ENCODE data around the gene TDRD7.
A peak's percentile ranks its signal among the peaks of the same experiment; 100 is the strongest.

TDRD7 gene, protein sequence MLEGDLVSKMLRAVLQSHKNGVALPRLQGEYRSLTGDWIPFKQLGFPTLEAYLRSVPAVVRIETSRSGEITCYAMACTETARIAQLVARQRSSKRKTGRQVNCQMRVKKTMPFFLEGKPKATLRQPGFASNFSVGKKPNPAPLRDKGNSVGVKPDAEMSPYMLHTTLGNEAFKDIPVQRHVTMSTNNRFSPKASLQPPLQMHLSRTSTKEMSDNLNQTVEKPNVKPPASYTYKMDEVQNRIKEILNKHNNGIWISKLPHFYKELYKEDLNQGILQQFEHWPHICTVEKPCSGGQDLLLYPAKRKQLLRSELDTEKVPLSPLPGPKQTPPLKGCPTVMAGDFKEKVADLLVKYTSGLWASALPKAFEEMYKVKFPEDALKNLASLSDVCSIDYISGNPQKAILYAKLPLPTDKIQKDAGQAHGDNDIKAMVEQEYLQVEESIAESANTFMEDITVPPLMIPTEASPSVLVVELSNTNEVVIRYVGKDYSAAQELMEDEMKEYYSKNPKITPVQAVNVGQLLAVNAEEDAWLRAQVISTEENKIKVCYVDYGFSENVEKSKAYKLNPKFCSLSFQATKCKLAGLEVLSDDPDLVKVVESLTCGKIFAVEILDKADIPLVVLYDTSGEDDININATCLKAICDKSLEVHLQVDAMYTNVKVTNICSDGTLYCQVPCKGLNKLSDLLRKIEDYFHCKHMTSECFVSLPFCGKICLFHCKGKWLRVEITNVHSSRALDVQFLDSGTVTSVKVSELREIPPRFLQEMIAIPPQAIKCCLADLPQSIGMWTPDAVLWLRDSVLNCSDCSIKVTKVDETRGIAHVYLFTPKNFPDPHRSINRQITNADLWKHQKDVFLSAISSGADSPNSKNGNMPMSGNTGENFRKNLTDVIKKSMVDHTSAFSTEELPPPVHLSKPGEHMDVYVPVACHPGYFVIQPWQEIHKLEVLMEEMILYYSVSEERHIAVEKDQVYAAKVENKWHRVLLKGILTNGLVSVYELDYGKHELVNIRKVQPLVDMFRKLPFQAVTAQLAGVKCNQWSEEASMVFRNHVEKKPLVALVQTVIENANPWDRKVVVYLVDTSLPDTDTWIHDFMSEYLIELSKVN

DNA sequence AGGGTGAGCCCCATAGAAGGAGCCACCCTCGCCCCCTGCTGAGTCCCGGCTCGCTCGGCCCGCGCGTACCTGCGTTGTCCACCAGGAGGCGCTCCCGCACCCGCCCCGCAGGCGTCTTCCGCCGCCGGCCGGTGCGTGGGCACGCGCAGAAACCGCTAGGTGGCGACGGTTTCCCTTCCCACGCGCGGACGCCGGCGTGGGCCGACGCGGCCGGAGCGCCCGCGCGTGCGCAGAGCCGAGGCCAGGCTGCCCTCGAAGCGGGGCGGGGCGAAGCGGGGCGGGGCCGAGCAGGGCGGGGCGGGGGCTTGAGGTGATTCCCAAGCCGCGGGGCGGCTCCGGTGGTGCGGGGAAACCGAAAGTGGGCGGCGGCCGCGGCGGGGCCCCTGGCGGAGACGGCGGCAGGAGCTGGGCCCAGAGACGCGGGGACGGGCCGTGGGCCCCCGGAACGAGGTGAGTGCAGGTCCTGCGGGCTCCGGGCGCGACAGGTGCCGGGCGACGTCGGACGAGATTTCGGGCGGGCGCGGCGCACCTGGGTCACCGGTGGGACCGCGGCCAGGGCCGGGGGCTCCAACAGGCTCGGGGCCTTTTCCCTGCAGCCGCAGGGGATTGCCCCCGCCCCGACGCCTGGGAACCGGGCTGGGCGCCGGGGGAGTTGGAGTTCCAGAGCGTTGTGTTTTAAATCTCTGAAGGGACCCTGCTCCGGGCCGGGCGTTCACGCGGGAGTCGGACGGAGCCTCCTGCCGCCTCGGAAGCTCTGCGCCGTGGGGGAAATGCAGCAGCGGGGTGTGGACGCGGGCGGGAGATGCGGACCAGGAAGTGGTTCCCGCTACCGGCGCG lies at the start of gene TDRD7:
TDRD7 (plus strand) TSS at position 308 of the 837 bp plus-strand sequence. CDS start 16,370 bp downstream, outside the sequence.
- DNase-seq (ENCODE audit: low read depth): peak; percentile 61

DNA sequence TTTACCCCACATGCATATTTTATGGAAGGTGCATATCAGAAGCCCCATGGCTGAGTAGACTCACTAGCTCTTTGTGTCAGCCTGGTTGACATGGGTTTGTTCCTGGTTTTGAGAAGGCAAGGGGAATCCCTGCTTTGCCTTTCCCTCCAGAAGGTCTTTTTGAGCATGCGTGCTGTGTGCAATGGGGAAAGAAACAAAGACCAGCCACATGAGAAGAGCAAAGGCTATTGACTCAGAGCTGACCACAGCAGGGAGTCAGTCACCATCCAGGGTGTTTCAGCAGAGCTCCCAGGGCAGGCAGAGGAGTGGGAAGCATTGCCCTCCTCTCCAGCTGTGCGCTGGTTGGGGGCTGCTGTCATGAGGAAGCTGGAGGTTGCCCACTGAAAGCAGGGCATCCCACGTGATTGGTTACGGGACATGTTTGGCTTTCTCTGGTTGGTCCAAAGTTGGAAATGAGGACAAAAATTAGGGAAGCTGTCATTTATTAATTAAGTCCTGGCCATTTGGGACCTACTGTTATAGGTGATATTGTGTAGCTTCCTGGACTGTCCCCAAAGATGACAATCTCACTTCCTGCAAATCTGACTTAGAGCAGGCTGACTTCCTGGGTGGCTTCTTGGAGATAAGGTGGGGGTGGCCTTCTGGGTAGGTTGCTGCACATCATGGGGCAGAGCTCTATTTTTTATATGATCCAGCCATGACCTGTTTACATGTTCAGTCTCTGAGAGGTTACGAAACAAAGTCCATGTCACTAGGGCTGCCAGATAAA lies 48.9 kb upstream of the TDRD7 start:
- DNase-seq (ENCODE audit: low read depth): no peak

DNA sequence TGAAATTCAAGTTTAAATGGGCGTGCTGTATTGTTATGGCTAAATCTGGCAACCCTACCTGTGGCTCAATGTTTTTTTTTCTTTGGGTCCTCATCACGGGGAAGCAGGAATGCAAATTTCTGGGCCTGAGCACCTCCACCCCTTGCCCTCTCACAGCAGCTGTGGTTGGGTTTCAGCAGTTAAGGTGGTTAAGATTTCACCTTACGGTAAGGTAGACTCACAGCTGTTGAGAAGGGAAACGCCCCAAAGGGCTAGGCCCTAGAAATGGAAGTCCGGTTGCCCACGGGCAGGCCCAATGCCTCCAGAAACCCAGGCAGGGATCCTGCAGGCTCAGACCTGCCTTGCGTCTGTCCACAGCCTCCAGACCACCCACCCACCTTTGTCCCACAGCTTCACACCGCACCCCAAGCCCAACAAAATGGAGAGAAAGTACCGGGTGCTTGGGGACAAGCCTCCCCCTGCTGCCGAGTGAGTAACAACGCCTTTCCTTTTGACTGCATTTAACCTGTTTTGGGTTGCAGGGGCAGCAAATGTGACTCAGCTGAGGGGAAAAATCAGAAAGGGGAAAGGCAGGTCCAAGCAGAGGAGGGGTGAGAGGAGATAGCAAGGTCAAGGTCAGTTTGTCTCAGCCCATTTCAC lies 48.1 kb upstream of the TDRD7 start:
- DNase-seq (ENCODE audit: low read depth): no peak

DNA sequence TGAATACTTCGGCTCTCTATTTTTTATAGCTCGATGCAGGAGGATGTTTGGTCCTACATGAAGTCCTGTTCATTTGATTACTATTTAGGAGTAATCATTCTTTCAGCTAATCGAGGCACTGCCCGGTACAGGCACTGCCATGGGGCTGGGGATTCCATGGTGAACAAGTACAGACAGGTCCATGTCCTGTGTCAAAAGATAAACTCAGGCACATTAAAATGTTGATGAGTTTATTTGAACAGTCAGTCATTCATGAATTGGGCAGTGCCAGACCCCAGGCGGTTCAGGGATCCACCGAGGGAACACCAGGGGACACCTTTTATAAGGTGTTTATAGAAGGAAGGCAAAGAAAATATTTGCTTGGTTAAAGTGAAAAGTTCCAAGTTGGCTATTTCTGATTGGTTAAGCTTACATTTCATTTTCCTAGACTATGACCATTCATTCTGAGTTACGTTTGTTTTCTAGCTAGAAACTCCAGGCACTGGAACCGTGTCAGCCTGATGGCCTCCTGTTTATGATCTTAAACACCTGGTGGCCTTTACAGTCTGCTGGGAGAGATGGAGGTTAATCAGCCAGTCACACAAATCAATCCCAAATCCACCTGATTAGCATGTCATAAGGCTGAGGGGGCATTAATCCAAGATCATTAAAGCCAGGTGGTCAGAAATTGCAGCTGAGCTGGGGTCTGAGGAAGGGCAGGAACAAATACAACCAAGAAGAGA lies 47.0 kb upstream of the TDRD7 start:
- no peak for DNase-seq (ENCODE audit: low read depth)

DNA sequence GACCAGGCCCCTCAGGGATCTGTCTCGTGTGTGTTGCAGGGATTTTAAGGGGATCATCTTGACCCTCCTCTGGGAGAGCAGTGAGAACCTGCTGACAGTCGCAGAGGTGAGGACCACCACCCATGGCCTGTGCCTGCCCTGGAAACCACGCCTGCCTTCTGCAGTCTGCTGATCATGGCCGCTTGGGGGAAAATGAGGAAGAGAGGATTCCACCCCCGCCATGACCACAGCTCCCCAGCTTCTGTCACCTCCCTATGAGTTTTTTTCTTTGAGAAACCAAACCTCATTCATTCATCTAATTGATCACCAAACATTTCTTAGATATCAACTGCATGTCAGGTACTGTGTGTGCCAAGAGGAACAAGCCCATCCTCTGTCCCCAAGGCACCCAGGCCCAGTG lies 46.3 kb upstream of the TDRD7 start:
- DNase-seq (ENCODE audit: low read depth): no peak

DNA sequence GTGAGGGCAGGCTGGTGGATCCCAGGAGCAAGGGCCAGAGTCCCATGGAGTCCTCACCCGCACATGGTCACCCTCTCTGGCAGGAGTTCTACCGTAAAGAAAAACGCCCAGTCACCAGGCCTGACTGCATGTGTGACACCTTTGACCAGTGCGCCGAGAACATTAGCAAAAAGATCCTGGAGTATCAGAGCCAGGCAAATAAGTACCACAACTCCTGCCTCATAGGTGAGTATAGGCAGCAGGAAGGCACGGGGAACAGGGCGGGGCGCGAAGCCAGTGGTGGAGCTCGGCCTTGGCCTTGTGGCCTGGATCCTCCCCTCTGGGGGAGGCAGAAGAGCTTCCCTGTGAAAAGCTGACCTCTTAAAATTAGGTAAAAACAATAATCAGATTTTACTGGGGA lies 45.4 kb upstream of the TDRD7 start:
- no peak for DNase-seq (ENCODE audit: low read depth)

DNA sequence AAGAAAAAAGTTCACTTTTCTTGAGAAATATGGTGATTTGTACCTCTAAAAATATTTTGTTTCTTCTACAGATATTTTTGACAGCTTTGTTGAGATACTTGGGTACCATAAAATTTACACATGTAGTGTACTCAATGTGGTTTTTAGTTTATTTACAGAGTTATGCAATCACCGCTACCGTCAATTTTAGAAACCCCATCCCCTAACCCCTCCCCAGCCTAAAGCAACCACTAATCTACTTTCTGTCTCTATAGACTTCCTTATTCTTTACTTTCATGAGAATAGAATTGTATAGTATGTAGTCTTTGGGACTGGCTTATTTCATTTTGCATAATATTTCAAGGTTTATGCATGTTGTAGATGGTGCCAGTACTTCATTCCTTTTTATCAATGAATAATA lies 45.0 kb upstream of the TDRD7 start:
- no peak for DNase-seq (ENCODE audit: low read depth)

DNA sequence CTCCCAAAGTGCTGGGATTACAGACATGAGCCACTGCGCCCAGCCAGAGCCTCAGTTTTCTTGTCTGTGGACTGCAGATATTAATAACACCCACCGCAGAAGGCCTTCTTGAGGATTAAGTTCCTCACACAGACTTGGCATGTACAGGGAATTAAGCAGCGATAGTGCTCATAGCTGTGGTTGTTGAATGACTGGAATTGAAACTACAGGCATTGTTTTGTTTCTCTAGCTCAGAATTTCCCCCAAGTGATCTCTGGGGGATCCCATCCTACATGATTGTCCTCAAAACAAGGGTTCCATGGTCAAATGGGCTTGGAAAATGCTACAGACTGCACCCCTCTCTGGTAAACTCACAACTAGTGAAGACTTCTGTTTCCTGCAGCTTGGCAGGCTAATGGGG lies 44.2 kb upstream of the TDRD7 start:
- DNase-seq (ENCODE audit: low read depth): no peak

DNA sequence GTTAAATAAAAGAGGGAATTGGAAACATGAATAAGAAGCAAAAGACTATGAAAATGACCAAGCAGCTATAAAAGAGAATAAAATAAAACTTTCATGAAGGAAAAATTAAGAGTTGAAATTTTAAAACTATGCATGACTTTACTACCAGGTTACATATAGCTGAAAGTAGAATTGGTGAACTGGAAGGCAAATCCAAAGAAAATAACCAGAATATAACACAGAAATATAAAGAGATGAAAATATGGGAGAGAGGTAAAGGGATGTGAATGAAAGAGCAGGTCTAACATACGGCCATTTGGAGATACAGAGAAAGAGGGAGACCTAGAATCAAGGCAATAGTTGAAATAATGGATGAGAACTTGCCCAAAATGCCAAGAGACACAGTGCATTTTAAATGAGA lies 42.9 kb upstream of the TDRD7 start:
- DNase-seq (ENCODE audit: low read depth): no peak

DNA sequence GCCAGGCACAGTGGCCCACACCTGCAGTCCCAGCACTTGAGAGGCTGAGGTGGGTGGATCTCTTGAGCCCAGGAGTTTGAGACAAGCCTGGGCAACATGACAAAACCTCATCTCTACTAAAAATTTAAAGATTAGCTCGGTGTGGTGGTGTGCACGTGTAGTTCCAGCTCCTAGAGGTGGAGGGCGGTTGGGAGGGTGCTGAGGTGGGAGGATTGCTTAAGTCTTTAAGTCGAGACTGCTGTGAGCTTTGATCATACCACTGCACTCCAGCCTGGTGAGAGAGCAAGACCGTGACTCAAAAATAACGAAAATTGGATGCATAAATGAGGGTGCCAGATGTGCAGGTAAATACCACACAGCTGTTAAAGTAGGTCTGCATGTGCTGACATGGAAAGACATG lies 39.3 kb upstream of the TDRD7 start:
- no peak for DNase-seq (ENCODE audit: low read depth)

DNA sequence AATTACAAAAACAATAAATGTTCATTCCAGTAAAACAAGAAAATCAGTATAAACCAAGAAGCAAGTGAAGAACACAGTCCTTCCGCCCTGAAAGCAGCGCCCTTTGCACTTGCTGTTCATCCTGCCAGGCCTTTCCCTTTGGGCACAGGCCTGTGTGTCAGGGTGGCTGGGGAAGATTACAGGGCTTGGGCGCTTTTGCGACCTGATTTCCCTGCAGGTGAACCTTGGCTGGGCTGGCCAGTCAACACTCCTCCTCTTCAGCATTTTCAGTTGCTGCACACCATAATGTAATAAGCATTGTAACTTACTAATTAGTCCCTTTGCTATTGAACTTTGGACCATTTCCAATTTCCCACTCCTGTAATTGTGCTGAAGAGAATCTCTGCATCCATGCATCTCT lies 38.6 kb upstream of the TDRD7 start:
- DNase-seq (ENCODE audit: low read depth): no peak

DNA sequence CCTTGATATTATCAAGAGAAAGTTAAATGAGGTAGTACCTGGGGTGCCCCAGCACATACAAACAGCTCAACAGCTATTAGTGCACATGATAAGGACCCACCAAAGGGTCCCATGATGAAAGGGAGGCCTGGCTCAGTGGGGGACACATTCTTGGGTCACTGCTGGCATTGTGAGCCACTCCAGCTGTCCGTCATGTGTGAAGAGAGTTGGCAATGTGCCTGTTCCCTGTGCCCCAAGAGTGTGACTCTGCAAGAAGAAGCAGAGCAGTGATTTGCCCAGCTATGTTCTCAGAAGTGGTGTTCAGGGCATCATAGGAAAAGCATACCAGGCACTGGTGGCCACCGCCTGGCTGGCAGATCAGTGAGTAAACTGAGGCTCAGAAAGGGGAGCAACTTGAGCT lies 37.1 kb upstream of the TDRD7 start:
- no peak for DNase-seq (ENCODE audit: low read depth)

DNA sequence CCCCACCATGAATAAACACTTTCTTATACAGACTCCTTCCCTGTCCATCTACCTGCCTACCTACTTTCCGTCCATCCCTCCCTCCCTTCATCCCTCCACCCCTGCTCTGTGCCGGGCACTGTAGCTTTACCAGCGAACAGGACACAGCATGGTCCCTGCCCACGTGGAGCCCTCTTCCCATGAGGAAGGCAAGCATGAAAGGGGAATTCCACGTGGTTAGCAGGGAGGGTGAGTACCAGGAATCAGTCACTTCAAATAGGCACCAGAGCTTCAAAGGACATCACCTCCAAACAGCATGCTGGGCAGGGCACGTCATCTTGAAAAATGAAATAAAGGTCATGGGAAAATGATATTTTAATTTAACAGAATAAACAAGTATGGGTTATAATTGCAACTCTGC lies 35.0 kb upstream of the TDRD7 start:
- DNase-seq (ENCODE audit: low read depth): no peak

DNA sequence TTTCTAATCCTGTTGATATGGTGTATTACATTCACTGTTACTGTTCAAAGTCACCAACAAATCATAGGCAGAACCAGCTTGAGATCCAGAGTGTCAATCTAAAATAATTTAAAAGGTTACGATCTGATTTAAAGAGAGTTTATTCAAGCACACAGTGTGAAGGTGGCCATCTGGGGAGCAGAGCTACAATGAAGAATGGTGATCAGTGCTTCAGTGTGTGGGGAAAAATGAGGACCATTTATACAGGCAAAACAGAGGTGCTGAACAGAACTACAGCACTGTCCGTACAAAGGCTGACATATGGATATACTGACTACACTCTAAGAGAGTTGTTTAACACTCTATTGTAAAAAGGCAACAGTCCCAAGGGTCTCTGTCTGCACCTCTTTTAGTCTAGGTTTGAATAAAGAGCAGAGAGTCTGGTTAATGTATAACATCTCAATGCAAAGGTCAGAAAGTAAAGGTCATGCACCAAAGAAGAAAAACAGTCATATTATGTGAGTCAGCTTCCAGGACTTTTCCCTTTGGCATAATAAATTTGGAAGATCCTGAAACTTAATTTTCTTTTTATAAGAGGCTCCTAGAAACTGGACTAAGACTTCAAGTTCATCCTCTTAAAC lies 29.7 kb upstream of the TDRD7 start:
- no peak for DNase-seq (ENCODE audit: low read depth)

DNA sequence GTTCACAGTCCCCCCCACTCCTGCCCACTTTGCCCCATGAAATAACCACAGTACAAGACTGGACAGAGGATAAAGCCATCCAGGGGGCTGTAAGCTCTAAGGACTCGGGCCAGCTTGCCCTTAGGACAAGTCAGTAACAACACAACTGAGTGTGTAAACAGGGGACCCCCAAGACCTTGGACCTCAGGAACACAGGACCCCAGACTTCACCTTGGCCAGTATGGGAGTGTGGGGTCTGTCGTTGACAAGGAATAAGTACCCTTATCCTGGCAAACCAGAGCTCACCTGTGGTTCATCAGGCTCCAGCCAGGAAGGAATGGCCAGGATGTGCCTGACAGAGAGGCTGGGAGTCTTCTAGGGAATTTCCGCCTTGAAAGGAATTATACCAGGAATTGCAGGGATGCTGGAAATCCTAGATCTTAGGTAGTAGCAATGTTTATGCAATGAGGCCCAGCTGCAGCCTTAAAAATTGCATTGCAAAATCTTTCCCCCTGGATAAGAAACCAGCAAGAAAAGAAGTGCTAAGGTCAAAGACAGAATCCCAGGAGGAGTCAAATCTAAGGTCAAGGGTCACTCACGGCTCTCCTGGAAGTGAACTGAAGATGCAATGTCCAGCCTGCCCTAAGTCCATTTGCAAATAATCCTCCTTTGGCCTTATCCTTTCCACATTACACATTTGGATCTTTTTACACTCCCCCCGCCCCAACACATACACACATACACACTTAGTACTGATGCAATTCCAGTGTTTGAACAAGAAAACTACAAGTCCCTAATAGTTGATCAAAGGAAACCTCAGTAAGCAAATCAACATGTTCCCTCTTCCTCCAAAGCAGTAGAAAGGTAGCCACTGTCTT lies 27.3 kb upstream of the TDRD7 start:
- DNase-seq (ENCODE audit: low read depth): no peak

DNA sequence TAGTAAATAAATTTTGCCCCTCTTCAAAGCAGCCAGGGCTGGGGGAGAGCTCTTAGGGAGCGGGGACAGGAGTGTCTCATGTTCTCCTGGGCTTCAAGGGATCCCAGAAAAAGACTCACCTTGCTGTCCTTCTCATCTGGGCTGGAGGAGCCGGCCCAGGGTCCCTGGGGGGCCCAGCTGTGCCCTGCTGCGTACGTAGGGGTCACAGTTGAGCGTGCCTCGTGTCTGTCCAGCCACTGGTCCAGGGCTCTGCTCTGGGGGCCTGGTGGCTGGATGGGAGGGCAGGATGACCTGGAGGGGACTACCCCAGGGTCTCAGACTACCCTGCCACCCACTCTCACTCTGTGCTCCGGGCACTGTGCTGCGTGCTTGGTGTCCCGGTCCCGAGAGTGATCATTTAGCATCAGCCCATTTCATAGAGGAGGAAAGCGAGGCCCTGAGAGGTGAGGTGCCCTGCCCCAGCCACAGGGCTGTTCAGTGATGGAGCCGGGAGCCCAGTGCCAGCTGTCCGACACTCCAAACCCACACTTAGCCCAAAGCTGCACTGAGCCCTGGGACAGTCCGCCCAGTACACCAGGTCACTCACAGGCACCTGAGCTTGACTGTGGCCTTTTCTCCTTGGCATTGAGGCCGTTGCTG lies 26.2 kb upstream of the TDRD7 start:
- DNase-seq (ENCODE audit: low read depth): no peak

DNA sequence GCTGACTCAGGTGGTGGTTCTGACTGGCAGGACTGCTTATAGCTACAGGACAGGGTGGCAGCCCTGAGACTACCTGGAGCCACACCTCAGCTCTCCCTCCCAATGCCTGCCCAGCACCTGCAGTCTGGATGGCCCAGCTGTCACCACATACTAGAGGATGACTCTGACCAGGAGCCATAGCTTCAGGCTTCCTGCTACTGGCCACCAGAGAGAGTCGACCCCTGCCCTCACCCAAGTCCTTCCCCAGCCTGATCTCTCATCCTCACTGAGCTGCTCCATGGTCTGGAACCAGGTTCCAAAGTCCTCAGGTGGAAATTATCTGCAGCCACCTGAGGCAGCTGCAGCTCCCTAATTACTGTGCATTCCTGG lies 25.6 kb upstream of the TDRD7 start:
- DNase-seq (ENCODE audit: low read depth): no peak
